Stimulated activated naive CD8-positive, alpha-beta T cell treated with anti-CD3 and anti-CD28 coated beads, Interleukin-15, Interleukin-2, amounts not matched to agents 100 U/mL and 50 U/mL, for 24 hours (primary cell): ENCODE measurements around the gene PDIA2.

Experiments
- ATAC-seq: fragments of 150-1000 bp; cut with Tn5 transposase; one replicate; pipeline ENCODE4 v1.10.0; 2021
- DNase-seq: peaks from one replicate; pipeline ENCODE4 v3.0.0; 2021

Gene PDIA2

GRCh38 chr16:280991-281659 is 1.8 kb upstream of the PDIA2 start:
- DNase-seq (no peak), ATAC-seq (no peak)

- DNase-seq = no peak
- ATAC-seq = no peak
These were observed 1.2 kb upstream of the PDIA2 start for GRCh38 chr16:281660-282255.

GRCh38 chr16:282491-282890 is 473 bp upstream of the PDIA2 start:
- DNase-seq = no peak

GRCh38 chr16:284204-285120 is 1.5 kb downstream of the PDIA2 start:
- DNase-seq (no peak), ATAC-seq (no peak)

More at GRCh38 chr16:282491-282890, 473 bp upstream of the PDIA2 start:
- no peak for ATAC-seq

GRCh38 chr16:285146-286055 is 2.4 kb downstream of the PDIA2 start:
- DNase-seq = no peak
- no peak for ATAC-seq

- DNase-seq = no peak
- ATAC-seq = no peak
These were observed 3.7 kb downstream of the PDIA2 start for GRCh38 chr16:286491-287297.

- ATAC-seq (no peak), DNase-seq (no peak)
These were observed 4.4 kb downstream of the PDIA2 start for GRCh38 chr16:287298-287811.

GRCh38 chr16:287981-288920 is 5.3 kb downstream of the PDIA2 start:
- DNase-seq = no peak
- no peak for ATAC-seq

GRCh38 chr16:289395-289997 is 6.5 kb downstream of the PDIA2 start:
- ATAC-seq (no peak), DNase-seq (no peak)

- ATAC-seq (no peak), DNase-seq (no peak)
These were observed 7.2 kb downstream of the PDIA2 start for GRCh38 chr16:290015-290680.

GRCh38 chr16:290681-291405 is 7.9 kb downstream of the PDIA2 start:
- DNase-seq = no peak

GRCh38 chr16:291539-291938 is 8.6 kb downstream of the PDIA2 start:
- DNase-seq = no peak
- ATAC-seq = no peak

More at GRCh38 chr16:290681-291405, 7.9 kb downstream of the PDIA2 start:
- no peak for ATAC-seq

- ATAC-seq = no peak
- DNase-seq = no peak
These were observed 10.2 kb downstream of the PDIA2 start for GRCh38 chr16:293043-293775.

- DNase-seq (no peak), ATAC-seq (no peak)
These were observed 13.3 kb downstream of the PDIA2 start for GRCh38 chr16:296276-296675.

GRCh38 chr16:296806-297510 is 14.0 kb downstream of the PDIA2 start:
- no peak for DNase-seq
- ATAC-seq = no peak

- DNase-seq (no peak), ATAC-seq (no peak)
These were observed 14.9 kb downstream of the PDIA2 start for GRCh38 chr16:297832-298231.

GRCh38 chr16:301235-301634 is 18.3 kb downstream of the PDIA2 start:
- ATAC-seq = no peak
- DNase-seq = no peak
